Smooth muscle cell (in vitro differentiated cells): ENCODE data around the gene TSKS. TPM values are rescaled to one million over a fixed set of nuclear protein-coding genes. Genes with fewer than 3 reads are reported as not detected.

Source experiments
- DNase-seq: peaks from one replicate; lab custom pipeline; 2025; ENCODE audit not compliant: unreplicated experiment; lab: John Stamatoyannopoulos, UW
- H2AFZ ChIP-seq: fragments of 200-600 bp; sonication (generic); 2 replicates; pipeline ENCODE4 v1.6.0; 2016; ENCODE audit warnings: antibody characterized with exemption, low read depth, mild to moderate bottlenecking
- H3F3A ChIP-seq: fragments of 200-600 bp; sonication (generic); 2 replicates; pipeline ENCODE4 v1.6.0; 2017; ENCODE audit warnings: antibody characterized with exemption, low read depth
- H3K27ac ChIP-seq: fragments of 200-600 bp; sonication (generic); 2 replicates; pipeline ENCODE4 v1.5.1; 2016; ENCODE audit warnings: low read depth, mild to moderate bottlenecking
- H3K27me3 ChIP-seq: fragments of 200-600 bp; sonication (generic); 2 replicates; pipeline ENCODE4 v1.6.1; 2016; ENCODE audit warnings: low read depth, mild to moderate bottlenecking
- H3K36me3 ChIP-seq: fragments of 200-600 bp; sonication (generic); 2 replicates; pipeline ENCODE4 v1.5.1; 2016; ENCODE audit warnings: low read depth
- H3K4me1 ChIP-seq: fragments of 200-600 bp; sonication (generic); 2 replicates; pipeline ENCODE4 v1.5.1; 2016; ENCODE audit warnings: low read depth
- H3K4me2 ChIP-seq: fragments of 200-600 bp; sonication (generic); 2 replicates; pipeline ENCODE4 v1.6.0; 2016; ENCODE audit warnings: mild to moderate bottlenecking
- H3K4me3 ChIP-seq: fragments of 200-600 bp; sonication (generic); 2 replicates; pipeline ENCODE4 v1.5.1; 2016; ENCODE audit warnings: mild to moderate bottlenecking
- H3K79me2 ChIP-seq: fragments of 200-600 bp; sonication (generic); 2 replicates; pipeline ENCODE4 v1.6.0; 2016; ENCODE audit warnings: low read depth, mild to moderate bottlenecking
- H3K9ac ChIP-seq: fragments of 200-600 bp; sonication (generic); 2 replicates; pipeline ENCODE4 v1.6.0; 2016; ENCODE audit warnings: low read depth
- H3K9me3 ChIP-seq: fragments of 200-600 bp; sonication (generic); replicated peaks from 2 replicates; pipeline ENCODE4 v1.5.1; 2016; ENCODE audit warnings: low read depth
- H4K20me1 ChIP-seq: fragments of 200-600 bp; sonication (generic); 2 replicates; pipeline ENCODE4 v1.6.0; 2016; ENCODE audit warnings: low read depth
- WGBS: methylation state at CpG from one replicate; pipeline ENCODE4 v1.1.7; 2016; ENCODE audit warnings: low lambda C conversion rate; 5-methylcytosine and 5-hydroxymethylcytosine counted together
- polyA plus RNA-seq: library from polyadenylated mRNA; unstranded; fragments of >200 nt; fragmentation: Nextera tagmentation; extraction: Ambion mirVana; gene quantifications from 2 replicates; pipeline ENCODE4 v1.2.1, GENCODE V29; 2016
- total RNA-seq: library from RNA; depleted of rRNA; stranded (reverse); fragments of >200 nt; gene quantifications from 2 replicates; pipeline ENCODE4 v1.2.3, GENCODE V29; 2014
- TF ChIP-seq, protein P1 (sequence below): fragments of 200-600 bp; sonication (generic); IDR thresholded peaks from 2 replicates; pipeline ENCODE4 v1.5.1; 2017; ENCODE audit warnings: borderline replicate concordance, mild to moderate bottlenecking, antibody characterized with exemption; ENCODE audit not compliant: insufficient read depth, poor library complexity, severe bottlenecking

TSKS gene
- total and polyA plus RNA-seq, 2 experiments from 2014 or later, result not detected

DNA sequence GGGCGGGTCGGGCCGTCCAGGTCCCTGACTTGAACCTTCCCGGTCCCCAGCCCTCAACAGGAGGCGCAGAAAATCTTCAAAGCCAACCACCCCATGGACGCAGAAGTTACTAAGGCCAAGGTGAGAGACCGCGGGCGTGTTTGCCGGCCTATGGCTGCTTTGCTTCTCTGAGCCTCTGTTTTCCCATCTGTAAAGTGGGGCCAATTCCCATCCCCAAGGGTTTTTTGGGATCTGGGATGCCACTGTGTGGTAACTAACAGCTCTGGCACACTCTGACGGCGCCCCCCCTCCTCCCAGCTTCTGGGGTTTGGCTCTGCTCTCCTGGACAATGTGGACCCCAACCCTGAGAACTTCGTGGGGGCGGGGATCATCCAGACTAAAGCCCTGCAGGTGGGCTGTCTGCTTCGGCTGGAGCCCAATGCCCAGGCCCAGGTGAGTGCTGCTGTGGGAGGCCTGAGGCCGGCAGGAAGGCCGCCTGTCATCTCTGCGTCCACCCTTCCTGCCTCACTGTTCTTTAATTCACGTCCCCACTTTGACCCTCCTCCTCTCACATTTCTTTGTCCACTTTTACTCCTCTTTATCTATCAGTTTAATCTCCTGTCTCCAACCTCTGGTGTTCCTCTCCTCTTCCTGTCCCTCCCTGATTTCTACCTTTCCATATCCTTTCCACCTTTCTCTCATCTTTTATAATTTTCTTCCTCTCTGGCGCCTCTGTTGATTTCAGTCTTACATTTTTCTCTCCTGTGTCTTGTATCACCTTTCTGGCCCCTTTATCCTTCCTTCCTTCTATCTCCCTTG, 42.9 kb upstream of the TSKS start:
- 91% methylated on average over 16 of the region's 20 CpGs for WGBS
- Histone ChIP-seq H3K79me2 (no peaks in the 10 kb centered on the region), H3F3A (peaks cover 9% of the 10 kb centered on the region), H3K36me3 (no peaks in the 10 kb centered on the region), H4K20me1 (no peaks in the 10 kb centered on the region), H3K9me3 (no peaks in the 10 kb centered on the region), H3K4me1 (peaks cover 7% of the 10 kb centered on the region), H3K9ac (no peak overlapping the region), H3K27me3 (no peaks in the 10 kb centered on the region), H3K4me2 (no peak overlapping the region), H2AFZ (no peak overlapping the region), H3K27ac (no peak overlapping the region), H3K4me3 (no peak overlapping the region)
- no peak for DNase-seq
- TF ChIP-seq, protein P1, sequence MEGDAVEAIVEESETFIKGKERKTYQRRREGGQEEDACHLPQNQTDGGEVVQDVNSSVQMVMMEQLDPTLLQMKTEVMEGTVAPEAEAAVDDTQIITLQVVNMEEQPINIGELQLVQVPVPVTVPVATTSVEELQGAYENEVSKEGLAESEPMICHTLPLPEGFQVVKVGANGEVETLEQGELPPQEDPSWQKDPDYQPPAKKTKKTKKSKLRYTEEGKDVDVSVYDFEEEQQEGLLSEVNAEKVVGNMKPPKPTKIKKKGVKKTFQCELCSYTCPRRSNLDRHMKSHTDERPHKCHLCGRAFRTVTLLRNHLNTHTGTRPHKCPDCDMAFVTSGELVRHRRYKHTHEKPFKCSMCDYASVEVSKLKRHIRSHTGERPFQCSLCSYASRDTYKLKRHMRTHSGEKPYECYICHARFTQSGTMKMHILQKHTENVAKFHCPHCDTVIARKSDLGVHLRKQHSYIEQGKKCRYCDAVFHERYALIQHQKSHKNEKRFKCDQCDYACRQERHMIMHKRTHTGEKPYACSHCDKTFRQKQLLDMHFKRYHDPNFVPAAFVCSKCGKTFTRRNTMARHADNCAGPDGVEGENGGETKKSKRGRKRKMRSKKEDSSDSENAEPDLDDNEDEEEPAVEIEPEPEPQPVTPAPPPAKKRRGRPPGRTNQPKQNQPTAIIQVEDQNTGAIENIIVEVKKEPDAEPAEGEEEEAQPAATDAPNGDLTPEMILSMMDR, result no peak

DNA sequence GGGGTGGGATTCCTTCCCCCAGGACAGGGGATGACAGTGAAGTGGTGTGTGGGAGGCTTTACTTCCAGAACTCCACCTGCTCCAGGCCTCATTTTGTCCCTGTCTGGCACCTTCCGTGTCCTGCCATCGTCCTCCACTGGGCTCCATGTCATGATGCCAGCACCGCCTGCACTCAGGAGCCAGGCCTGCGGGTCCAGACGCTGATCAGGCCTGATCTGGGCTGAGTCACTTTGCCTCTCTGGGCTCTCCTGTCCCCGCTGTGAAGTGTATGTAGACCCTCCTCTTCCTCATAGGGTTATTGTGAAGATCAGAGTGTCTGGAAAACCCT, 40.4 kb upstream of the TSKS start:
- no peak overlapping the region for H3K4me2 ChIP-seq
- H2AFZ ChIP-seq, result no peak overlapping the region
- H3K4me1 ChIP-seq, result no peaks in the 10 kb centered on the region
- no peak for DNase-seq
- H3K36me3 ChIP-seq, result no peaks in the 10 kb centered on the region
- TF ChIP-seq, protein P1, result no peak
- H3K4me3 ChIP-seq, result no peak overlapping the region
- 97% methylated on average over 6 of the region's 6 CpGs for WGBS
- H4K20me1 ChIP-seq, result no peaks in the 10 kb centered on the region
- no peak overlapping the region for H3K27ac ChIP-seq
- peaks cover 6% of the 10 kb centered on the region for H3F3A ChIP-seq
- H3K9me3 ChIP-seq, result no peaks in the 10 kb centered on the region
- H3K27me3 ChIP-seq, result no peaks in the 10 kb centered on the region
- H3K79me2 ChIP-seq, result no peaks in the 10 kb centered on the region
- H3K9ac ChIP-seq, result no peak overlapping the region

DNA sequence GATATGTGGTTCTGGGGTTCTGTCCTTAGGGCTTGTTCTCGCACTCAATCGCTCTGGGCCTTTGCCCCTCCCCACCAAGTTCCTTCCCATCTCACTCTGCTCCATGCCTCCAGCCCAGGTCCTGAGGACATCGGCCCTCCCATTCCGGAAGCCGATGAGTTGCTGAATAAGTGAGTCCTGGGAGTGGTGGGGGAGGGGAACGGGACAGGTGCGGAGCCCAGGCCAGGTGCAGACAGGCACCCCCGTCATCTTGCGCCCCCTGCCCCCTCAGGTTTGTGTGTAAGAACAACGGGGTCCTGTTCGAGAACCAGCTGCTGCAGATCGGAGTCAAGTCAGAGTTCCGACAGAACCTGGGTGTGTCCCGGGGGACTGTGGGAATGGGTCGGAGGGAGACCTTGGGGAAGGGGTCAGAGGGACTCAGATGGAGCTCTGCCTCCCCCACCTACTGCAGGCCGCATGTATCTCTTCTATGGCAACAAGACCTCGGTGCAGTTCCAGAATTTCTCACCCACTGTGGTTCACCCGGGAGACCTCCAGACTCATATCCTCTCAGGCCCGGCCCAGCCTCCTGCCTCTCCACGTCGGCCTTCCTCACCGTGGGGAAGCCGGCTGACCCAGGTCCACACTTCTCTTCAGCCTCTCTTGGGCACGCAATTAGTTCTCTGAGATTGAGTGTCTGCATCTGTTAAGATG, 39.9 kb upstream of the TSKS start:
- H3K36me3 ChIP-seq, result no peaks in the 10 kb centered on the region
- no peaks in the 10 kb centered on the region for H3K79me2 ChIP-seq
- DNase-seq, result no peak
- H4K20me1 ChIP-seq, result no peaks in the 10 kb centered on the region
- H3K9ac ChIP-seq, result no peak overlapping the region
- H3K9me3 ChIP-seq, result no peaks in the 10 kb centered on the region
- H3K4me2 ChIP-seq, result no peak overlapping the region
- TF ChIP-seq, protein P1, result no peak
- peaks cover 3% of the 10 kb centered on the region for H3F3A ChIP-seq
- no peak overlapping the region for H2AFZ ChIP-seq
- WGBS, result 96% methylated on average over 22 of the region's 24 CpGs
- no peaks in the 10 kb centered on the region for H3K27me3 ChIP-seq
- no peak overlapping the region for H3K27ac ChIP-seq
- H3K4me1 ChIP-seq, result no peaks in the 10 kb centered on the region
- no peak overlapping the region for H3K4me3 ChIP-seq
